ENCODE results near the gene SLC7A9.

SLC7A9 gene

GRCh38 chr19:32878988-32879387, 9.4 kb upstream of the SLC7A9 start:
- no peaks in the 10 kb centered on the region for H3K4me1 ChIP-seq (ENCODE audit: control insufficient read depth, insufficient read depth, low read length)
- H3K27me3 ChIP-seq (ENCODE audit: control insufficient read depth, insufficient read depth, low read length): no peaks in the 10 kb centered on the region
- no peak overlapping the region for H3K9ac ChIP-seq (ENCODE audit: low read length)
- H3K9me3 ChIP-seq (ENCODE audit: control insufficient read depth, low read length): no peaks in the 10 kb centered on the region
- no peaks in the 10 kb centered on the region for H3K36me3 ChIP-seq (ENCODE audit: control insufficient read depth, insufficient read depth, low read length)
- H3K4me3 ChIP-seq (ENCODE audit: low read length): no peak overlapping the region

- no peaks in the 10 kb centered on the region for H3K9me3 ChIP-seq (ENCODE audit: control insufficient read depth, low read length)
- H3K36me3 ChIP-seq (ENCODE audit: control insufficient read depth, insufficient read depth, low read length): no peaks in the 10 kb centered on the region
- no peaks in the 10 kb centered on the region for H3K4me1 ChIP-seq (ENCODE audit: control insufficient read depth, insufficient read depth, low read length)
- no peaks in the 10 kb centered on the region for H3K27me3 ChIP-seq (ENCODE audit: control insufficient read depth, insufficient read depth, low read length)
- H3K9ac ChIP-seq (ENCODE audit: low read length): no peak overlapping the region
- no peak overlapping the region for H3K4me3 ChIP-seq (ENCODE audit: low read length)
Observed at GRCh38 chr19:32877977-32878745, 8.6 kb upstream of the SLC7A9 start.

GRCh38 chr19:32877323-32877912, 7.9 kb upstream of the SLC7A9 start:
- H3K27me3 ChIP-seq (ENCODE audit: control insufficient read depth, insufficient read depth, low read length): no peaks in the 10 kb centered on the region
- no peaks in the 10 kb centered on the region for H3K36me3 ChIP-seq (ENCODE audit: control insufficient read depth, insufficient read depth, low read length)
- no peaks in the 10 kb centered on the region for H3K9me3 ChIP-seq (ENCODE audit: control insufficient read depth, low read length)
- no peak overlapping the region for H3K4me3 ChIP-seq (ENCODE audit: low read length)
- H3K9ac ChIP-seq (ENCODE audit: low read length): no peak overlapping the region
- H3K4me1 ChIP-seq (ENCODE audit: control insufficient read depth, insufficient read depth, low read length): no peaks in the 10 kb centered on the region

GRCh38 chr19:32876919-32877285, 7.3 kb upstream of the SLC7A9 start:
- H3K36me3 ChIP-seq (ENCODE audit: control insufficient read depth, insufficient read depth, low read length): no peaks in the 10 kb centered on the region

GRCh38 chr19:32876236-32876918, 6.8 kb upstream of the SLC7A9 start:
- Histone ChIP-seq H3K4me3 (ENCODE audit: low read length) (no peak overlapping the region), H3K4me1 (ENCODE audit: control insufficient read depth, insufficient read depth, low read length) (no peaks in the 10 kb centered on the region), H3K27me3 (ENCODE audit: control insufficient read depth, insufficient read depth, low read length) (no peaks in the 10 kb centered on the region), H3K9ac (ENCODE audit: low read length) (no peak overlapping the region), H3K36me3 (ENCODE audit: control insufficient read depth, insufficient read depth, low read length) (no peaks in the 10 kb centered on the region), H3K9me3 (ENCODE audit: control insufficient read depth, low read length) (no peaks in the 10 kb centered on the region)

More at GRCh38 chr19:32876919-32877285, 7.3 kb upstream of the SLC7A9 start:
- Histone ChIP-seq H3K4me3 (ENCODE audit: low read length) (no peak overlapping the region), H3K4me1 (ENCODE audit: control insufficient read depth, insufficient read depth, low read length) (no peaks in the 10 kb centered on the region), H3K27me3 (ENCODE audit: control insufficient read depth, insufficient read depth, low read length) (no peaks in the 10 kb centered on the region), H3K9me3 (ENCODE audit: control insufficient read depth, low read length) (no peaks in the 10 kb centered on the region), H3K9ac (ENCODE audit: low read length) (no peak overlapping the region)

GRCh38 chr19:32875428-32875827, 5.9 kb upstream of the SLC7A9 start:
- Histone ChIP-seq H3K9me3 (ENCODE audit: control insufficient read depth, low read length) (no peaks in the 10 kb centered on the region), H3K4me1 (ENCODE audit: control insufficient read depth, insufficient read depth, low read length) (no peaks in the 10 kb centered on the region), H3K36me3 (ENCODE audit: control insufficient read depth, insufficient read depth, low read length) (no peaks in the 10 kb centered on the region), H3K9ac (ENCODE audit: low read length) (no peak overlapping the region), H3K27me3 (ENCODE audit: control insufficient read depth, insufficient read depth, low read length) (no peaks in the 10 kb centered on the region), H3K4me3 (ENCODE audit: low read length) (no peak overlapping the region)

- no peaks in the 10 kb centered on the region for H3K9me3 ChIP-seq (ENCODE audit: control insufficient read depth, low read length)
- H3K27me3 ChIP-seq (ENCODE audit: control insufficient read depth, insufficient read depth, low read length): no peaks in the 10 kb centered on the region
- H3K4me1 ChIP-seq (ENCODE audit: control insufficient read depth, insufficient read depth, low read length): no peaks in the 10 kb centered on the region
- no peaks in the 10 kb centered on the region for H3K36me3 ChIP-seq (ENCODE audit: control insufficient read depth, insufficient read depth, low read length)
- no peak overlapping the region for H3K9ac ChIP-seq (ENCODE audit: low read length)
- H3K4me3 ChIP-seq (ENCODE audit: low read length): no peak overlapping the region
Observed at GRCh38 chr19:32874605-32875004, 5.0 kb upstream of the SLC7A9 start.

- Histone ChIP-seq H3K9me3 (ENCODE audit: control insufficient read depth, low read length) (no peaks in the 10 kb centered on the region), H3K9ac (ENCODE audit: low read length) (no peak overlapping the region), H3K36me3 (ENCODE audit: control insufficient read depth, insufficient read depth, low read length) (no peaks in the 10 kb centered on the region), H3K27me3 (ENCODE audit: control insufficient read depth, insufficient read depth, low read length) (no peaks in the 10 kb centered on the region), H3K4me1 (ENCODE audit: control insufficient read depth, insufficient read depth, low read length) (no peaks in the 10 kb centered on the region), H3K4me3 (ENCODE audit: low read length) (no peak overlapping the region)
Observed at GRCh38 chr19:32873247-32873959, 3.8 kb upstream of the SLC7A9 start.

GRCh38 chr19:32872391-32872790, 2.8 kb upstream of the SLC7A9 start:
- Histone ChIP-seq H3K27me3 (ENCODE audit: control insufficient read depth, insufficient read depth, low read length) (no peaks in the 10 kb centered on the region), H3K9ac (ENCODE audit: low read length) (no peak overlapping the region), H3K4me1 (ENCODE audit: control insufficient read depth, insufficient read depth, low read length) (no peaks in the 10 kb centered on the region), H3K9me3 (ENCODE audit: control insufficient read depth, low read length) (no peaks in the 10 kb centered on the region), H3K4me3 (ENCODE audit: low read length) (no peak overlapping the region), H3K36me3 (ENCODE audit: control insufficient read depth, insufficient read depth, low read length) (no peaks in the 10 kb centered on the region)

GRCh38 chr19:32870981-32871451, 1.4 kb upstream of the SLC7A9 start:
- Histone ChIP-seq H3K9ac (ENCODE audit: low read length) (no peak overlapping the region), H3K4me3 (ENCODE audit: low read length) (no peak overlapping the region), H3K4me1 (ENCODE audit: control insufficient read depth, insufficient read depth, low read length) (no peaks in the 10 kb centered on the region), H3K27me3 (ENCODE audit: control insufficient read depth, insufficient read depth, low read length) (no peaks in the 10 kb centered on the region), H3K36me3 (ENCODE audit: control insufficient read depth, insufficient read depth, low read length) (no peaks in the 10 kb centered on the region), H3K9me3 (ENCODE audit: control insufficient read depth, low read length) (no peaks in the 10 kb centered on the region)

- Histone ChIP-seq H3K9me3 (ENCODE audit: control insufficient read depth, low read length) (no peaks in the 10 kb centered on the region), H3K9ac (ENCODE audit: low read length) (no peak overlapping the region), H3K4me3 (ENCODE audit: low read length) (no peak overlapping the region), H3K27me3 (ENCODE audit: control insufficient read depth, insufficient read depth, low read length) (no peaks in the 10 kb centered on the region), H3K36me3 (ENCODE audit: control insufficient read depth, insufficient read depth, low read length) (no peaks in the 10 kb centered on the region), H3K4me1 (ENCODE audit: control insufficient read depth, insufficient read depth, low read length) (no peaks in the 10 kb centered on the region)
Observed at GRCh38 chr19:32869966-32870573, 503 bp upstream of the SLC7A9 start.
